Brain microvascular endothelial cell (primary cell): ENCODE measurements around the gene EVC2.

Source experiments
- DNase-seq: peaks from one replicate; pipeline ENCODE4 v3.0.0-alpha.2; 2020
- H3K27ac ChIP-seq: fragments of 250-450 bp; sonication (Bioruptor Pico); 2 replicates; pipeline ENCODE4 v1.5.1; 2020; ENCODE audit warnings: mild to moderate bottlenecking, moderate library complexity
- H3K27me3 ChIP-seq: fragments of 250-450 bp; sonication (Bioruptor Pico); replicated peaks from 2 replicates; pipeline ENCODE4 v1.5.1; 2020; ENCODE audit warnings: mild to moderate bottlenecking
- H3K36me3 ChIP-seq: fragments of 250-450 bp; sonication (Bioruptor Pico); replicated peaks from 2 replicates; pipeline ENCODE4 v1.5.1; 2020; ENCODE audit warnings: mild to moderate bottlenecking
- H3K4me3 ChIP-seq: 2 replicates; pipeline ENCODE4 v1.5.1; 2011; ENCODE audit warnings: low read depth, mild to moderate bottlenecking, control low read depth, low read length, moderate library complexity
- CTCF ChIP-seq: IDR thresholded peaks from 2 replicates; pipeline ENCODE4 v1.5.1; 2011; ENCODE audit warnings: low read depth, mild to moderate bottlenecking, moderate library complexity, low read length, control low read depth, inconsistent platforms; ENCODE audit errors: missing control alignments
- in situ Hi-C: cut with HindIII; loops from 2 replicates; pipeline ENCODE4 v1.10.0; 2017; ENCODE audit warnings: low sequenced_read_pairs, low pct_ligation_motif_present

The EVC2 gene

GRCh38 chr4:5755679-5756078 is 47.3 kb upstream of the EVC2 start:
- Histone ChIP-seq H3K27me3 (no peaks in the 10 kb centered on the region), H3K27ac (no peak overlapping the region), H3K4me3 (no peak overlapping the region), H3K36me3 (peaks cover 54% of the 10 kb centered on the region)
- in situ Hi-C loops = no loop called here
- TF ChIP-seq CTCF = no peak
- DNase-seq = no peak

GRCh38 chr4:5755161-5755560 is 46.8 kb upstream of the EVC2 start:
- in situ Hi-C loops = no loop called here
- DNase-seq = no peak
- H3K27ac ChIP-seq = no peak overlapping the region
- H3K4me3 ChIP-seq = no peak overlapping the region
- H3K36me3 ChIP-seq = peaks cover 54% of the 10 kb centered on the region
- no peaks in the 10 kb centered on the region for H3K27me3 ChIP-seq
- TF ChIP-seq CTCF = no peak

- TF ChIP-seq CTCF = no peak
- H3K27me3 ChIP-seq = no peaks in the 10 kb centered on the region
- H3K36me3 ChIP-seq = peaks cover 55% of the 10 kb centered on the region
- no peak overlapping the region for H3K4me3 ChIP-seq
- H3K27ac ChIP-seq = peak overlapping the region; percentile 93
- no peak for DNase-seq
- in situ Hi-C loops = no loop called here
These were observed 46.1 kb upstream of the EVC2 start for GRCh38 chr4:5754529-5754881.

GRCh38 chr4:5753766-5754528 is 45.6 kb upstream of the EVC2 start:
- Histone ChIP-seq H3K36me3 (peaks cover 53% of the 10 kb centered on the region), H3K27ac (peak overlapping the region; percentile 93), H3K4me3 (no peak overlapping the region), H3K27me3 (no peaks in the 10 kb centered on the region)
- in situ Hi-C loops = no loop called here
- peak; percentile 94 for DNase-seq
- TF ChIP-seq CTCF = no peak

- no peak for DNase-seq
- no peak for TF ChIP-seq CTCF
- Histone ChIP-seq H3K27ac (peak overlapping the region; percentile 93), H3K4me3 (no peak overlapping the region), H3K36me3 (peaks cover 56% of the 10 kb centered on the region), H3K27me3 (no peaks in the 10 kb centered on the region)
- in situ Hi-C loops = no loop called here
These were observed 45.0 kb upstream of the EVC2 start for GRCh38 chr4:5753366-5753765.
